ENCODE results near the gene POLD4. TPM values are rescaled to one million over a fixed set of nuclear protein-coding genes. Genes with fewer than 3 reads are reported as not detected.

Gene POLD4
- total RNA-seq, 1 donor: 59.4 TPM

DNA sequence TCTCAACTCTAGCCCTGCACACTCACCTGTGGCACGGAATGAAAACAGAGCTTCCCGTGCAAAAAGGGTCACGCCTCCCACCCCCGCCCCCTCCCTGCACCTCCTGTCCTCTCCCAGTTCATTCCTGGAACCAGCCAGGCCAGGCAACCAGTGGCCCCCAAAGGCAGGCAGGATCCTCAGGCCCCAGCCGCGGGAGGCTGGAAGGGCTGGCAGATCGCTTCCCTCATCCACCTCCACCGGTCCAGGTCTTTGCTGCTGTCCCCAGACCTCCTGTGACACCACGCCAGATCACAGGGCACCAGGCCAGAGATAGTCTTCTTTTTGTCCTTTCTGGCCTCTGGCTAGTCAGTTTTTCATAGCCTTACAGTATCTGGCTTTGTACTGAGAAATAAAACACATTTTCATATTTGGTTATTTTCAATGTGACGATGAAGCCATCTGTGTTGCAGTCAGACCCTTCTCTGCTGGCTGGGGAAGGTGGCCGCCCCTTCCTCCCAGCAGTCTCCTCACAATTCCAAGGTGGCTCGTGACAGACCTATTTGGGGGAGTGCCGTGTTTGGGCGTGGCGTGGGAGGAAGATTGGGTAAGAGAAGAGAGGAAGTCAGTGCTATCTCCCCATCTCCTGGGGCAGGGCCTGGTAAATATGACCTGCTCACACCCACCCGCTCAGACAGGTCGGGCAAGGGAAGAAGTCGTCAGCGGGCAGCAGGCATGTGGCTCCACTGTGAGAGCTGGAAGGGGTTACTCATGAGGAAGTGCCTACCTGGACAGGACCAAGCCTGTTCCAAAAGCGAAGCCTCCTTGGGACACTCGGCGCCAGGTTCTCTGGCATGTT lies 40.9 kb downstream of the POLD4 start:
- Histone ChIP-seq H2AFZ (ENCODE audit: low read length) (no peak overlapping the region), H3K27ac (ENCODE audit: low read depth, low read length) (no peak overlapping the region), H3K4me1 (ENCODE audit: insufficient read depth, low read length) (peaks cover 2% of the 10 kb centered on the region), H3K79me2 (ENCODE audit: insufficient read depth, low read length) (no peaks in the 10 kb centered on the region), H3K4me2 (ENCODE audit: insufficient read depth, low read length) (no peak overlapping the region), H3K36me3 (ENCODE audit: insufficient read depth, low read length) (peaks cover 11% of the 10 kb centered on the region), H3K4me3 (ENCODE audit: insufficient read depth, low read length) (no peak overlapping the region), H4K20me1 (ENCODE audit: insufficient read depth, low read length) (no peaks in the 10 kb centered on the region), H3K27me3 (ENCODE audit: insufficient read depth, low read length) (no peaks in the 10 kb centered on the region), H3K9me3 (ENCODE audit: low read depth, low read length) (no peaks in the 10 kb centered on the region)
- TF ChIP-seq, protein P1, sequence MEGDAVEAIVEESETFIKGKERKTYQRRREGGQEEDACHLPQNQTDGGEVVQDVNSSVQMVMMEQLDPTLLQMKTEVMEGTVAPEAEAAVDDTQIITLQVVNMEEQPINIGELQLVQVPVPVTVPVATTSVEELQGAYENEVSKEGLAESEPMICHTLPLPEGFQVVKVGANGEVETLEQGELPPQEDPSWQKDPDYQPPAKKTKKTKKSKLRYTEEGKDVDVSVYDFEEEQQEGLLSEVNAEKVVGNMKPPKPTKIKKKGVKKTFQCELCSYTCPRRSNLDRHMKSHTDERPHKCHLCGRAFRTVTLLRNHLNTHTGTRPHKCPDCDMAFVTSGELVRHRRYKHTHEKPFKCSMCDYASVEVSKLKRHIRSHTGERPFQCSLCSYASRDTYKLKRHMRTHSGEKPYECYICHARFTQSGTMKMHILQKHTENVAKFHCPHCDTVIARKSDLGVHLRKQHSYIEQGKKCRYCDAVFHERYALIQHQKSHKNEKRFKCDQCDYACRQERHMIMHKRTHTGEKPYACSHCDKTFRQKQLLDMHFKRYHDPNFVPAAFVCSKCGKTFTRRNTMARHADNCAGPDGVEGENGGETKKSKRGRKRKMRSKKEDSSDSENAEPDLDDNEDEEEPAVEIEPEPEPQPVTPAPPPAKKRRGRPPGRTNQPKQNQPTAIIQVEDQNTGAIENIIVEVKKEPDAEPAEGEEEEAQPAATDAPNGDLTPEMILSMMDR (IDR thresholded peaks at IDR 0.05; ENCODE audit: extremely low read depth, low read depth, low read length): no peak
- DNase-seq (ENCODE audit: insufficient read length, low spot score, missing footprints): no peak

- Histone ChIP-seq H3K27ac (ENCODE audit: low read depth, low read length) (no peak overlapping the region), H3K9me3 (ENCODE audit: low read depth, low read length) (no peaks in the 10 kb centered on the region), H3K79me2 (ENCODE audit: insufficient read depth, low read length) (no peaks in the 10 kb centered on the region), H3K4me1 (ENCODE audit: insufficient read depth, low read length) (no peaks in the 10 kb centered on the region), H4K20me1 (ENCODE audit: insufficient read depth, low read length) (no peaks in the 10 kb centered on the region), H2AFZ (ENCODE audit: low read length) (no peak overlapping the region), H3K36me3 (ENCODE audit: insufficient read depth, low read length) (peaks cover 11% of the 10 kb centered on the region), H3K27me3 (ENCODE audit: insufficient read depth, low read length) (no peaks in the 10 kb centered on the region), H3K4me2 (ENCODE audit: insufficient read depth, low read length) (no peak overlapping the region), H3K4me3 (ENCODE audit: insufficient read depth, low read length) (no peak overlapping the region)
- DNase-seq (ENCODE audit: insufficient read length, low spot score, missing footprints): no peak
- TF ChIP-seq, protein P1 (IDR thresholded peaks at IDR 0.05; ENCODE audit: extremely low read depth, low read depth, low read length): no peak
Measured at GRCh38 chr11:67311556-67312082, 41.7 kb downstream of the POLD4 start.

- Histone ChIP-seq H2AFZ (ENCODE audit: low read length) (no peak overlapping the region), H3K9me3 (ENCODE audit: low read depth, low read length) (no peaks in the 10 kb centered on the region), H3K4me2 (ENCODE audit: insufficient read depth, low read length) (no peak overlapping the region), H3K27me3 (ENCODE audit: insufficient read depth, low read length) (no peaks in the 10 kb centered on the region), H3K4me3 (ENCODE audit: insufficient read depth, low read length) (no peak overlapping the region), H3K4me1 (ENCODE audit: insufficient read depth, low read length) (no peaks in the 10 kb centered on the region), H3K27ac (ENCODE audit: low read depth, low read length) (no peak overlapping the region), H3K36me3 (ENCODE audit: insufficient read depth, low read length) (peaks cover 11% of the 10 kb centered on the region), H3K79me2 (ENCODE audit: insufficient read depth, low read length) (no peaks in the 10 kb centered on the region), H4K20me1 (ENCODE audit: insufficient read depth, low read length) (no peaks in the 10 kb centered on the region)
- TF ChIP-seq, protein P1 (IDR thresholded peaks at IDR 0.05; ENCODE audit: extremely low read depth, low read depth, low read length): no peak
- DNase-seq (ENCODE audit: insufficient read length, low spot score, missing footprints): no peak
Measured at GRCh38 chr11:67311051-67311555, 42.2 kb downstream of the POLD4 start.
